IPS-15b (cell line): ENCODE measurements around the gene ITGB7.
A peak's percentile ranks its signal among the peaks of the same experiment; 100 is the strongest.
"Not testable (repeated sequence)": the region's sequence is repeated elsewhere in the genome, so short reads cannot be mapped to it uniquely, and the experiment has no call there.

Source experiments
- H3K27me3 ChIP-seq: one replicate; pipeline ENCODE4 v1.6.1; 2013; ENCODE audit warnings: low read length; ENCODE audit not compliant: control insufficient read depth, insufficient read depth
- H3K36me3 ChIP-seq: one replicate; pipeline ENCODE4 v1.6.1; 2013; ENCODE audit warnings: low read length; ENCODE audit not compliant: control insufficient read depth, insufficient read depth
- H3K4me1 ChIP-seq: one replicate; pipeline ENCODE4 v1.6.1; 2013; ENCODE audit warnings: mild to moderate bottlenecking, low read length; ENCODE audit not compliant: control insufficient read depth, insufficient read depth
- H3K4me3 ChIP-seq: one replicate; pipeline ENCODE4 v1.5.1; 2013; ENCODE audit warnings: low read depth, low read length
- H3K9ac ChIP-seq: one replicate; pipeline ENCODE4 v1.6.1; 2013; ENCODE audit warnings: low read depth, mild to moderate bottlenecking, low read length
- H3K9me3 ChIP-seq: one replicate; pipeline ENCODE4 v1.6.1; 2013; ENCODE audit warnings: mild to moderate bottlenecking, low read length; ENCODE audit not compliant: control insufficient read depth, insufficient read depth

Gene ITGB7

DNA sequence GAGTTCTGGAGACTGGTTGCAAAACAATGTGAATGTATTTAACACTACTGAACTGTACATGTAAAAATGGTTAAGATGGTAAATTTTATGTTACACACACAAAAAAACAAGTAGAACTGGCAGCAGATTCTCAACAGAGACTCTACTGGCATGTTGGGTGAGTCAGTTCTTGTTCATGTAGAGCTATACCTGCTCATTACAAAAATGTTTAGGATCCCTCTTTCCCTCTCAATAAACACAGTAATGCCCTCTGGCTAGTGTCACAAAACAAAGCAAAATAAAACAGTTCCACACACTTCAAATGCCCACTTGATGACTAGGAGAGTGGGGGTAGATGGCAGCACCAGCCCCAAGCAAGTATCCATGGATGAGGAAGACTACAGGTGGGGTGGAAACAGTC is 40.2 kb downstream of the ITGB7 start:
- Histone ChIP-seq H3K27me3 (peaks cover 48% of the 10 kb centered on the region), H3K4me3 (no peak overlapping the region), H3K9me3 (no peaks in the 10 kb centered on the region), H3K9ac (no peak overlapping the region), H3K36me3 (no peaks in the 10 kb centered on the region), H3K4me1 (peaks cover 5% of the 10 kb centered on the region)

GRCh38 chr12:53163008-53163407 is 44.0 kb downstream of the ITGB7 start:
- not testable (repeated sequence) for H3K4me1 ChIP-seq, H3K9me3 ChIP-seq

DNA sequence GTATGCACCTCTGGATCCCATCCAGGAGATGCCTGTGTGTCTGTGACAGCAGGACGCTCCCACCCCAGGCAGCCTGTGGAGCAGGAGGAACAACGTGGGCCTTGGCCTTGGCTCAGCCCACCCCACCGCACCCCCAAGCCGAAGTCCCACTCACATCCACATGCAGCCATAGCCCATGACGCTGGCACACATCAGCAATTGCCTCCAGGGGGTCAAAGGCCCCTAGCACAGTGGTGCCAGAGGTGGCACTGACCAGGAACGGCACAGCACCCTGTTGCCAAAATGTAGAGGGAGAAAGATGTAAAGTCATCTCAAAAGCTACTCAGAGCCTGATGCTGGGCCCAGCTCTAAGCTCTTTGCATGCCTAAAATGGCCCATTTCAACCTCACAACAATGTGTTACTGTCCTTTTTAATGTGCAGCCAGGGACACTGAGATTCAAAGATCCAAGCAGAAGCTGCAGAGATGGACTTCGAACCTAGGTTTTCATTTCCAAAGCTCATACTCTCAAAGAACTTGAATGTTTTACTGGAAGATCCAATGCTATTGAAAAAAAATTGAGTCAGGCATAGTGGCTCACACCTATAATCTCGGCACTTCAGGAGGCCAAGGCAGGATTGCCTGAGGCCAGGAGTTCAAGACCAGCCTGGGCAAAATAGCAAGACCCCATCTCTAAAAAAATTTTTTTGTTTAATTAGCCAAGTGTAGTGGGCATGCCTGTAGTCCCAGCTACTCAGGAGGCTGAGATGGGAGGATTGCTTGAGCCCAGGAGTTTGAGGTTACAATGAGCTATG is 45.7 kb downstream of the ITGB7 start:
- H3K9ac ChIP-seq: no peak overlapping the region

More at GRCh38 chr12:53163008-53163407, 44.0 kb downstream of the ITGB7 start:
- not testable (repeated sequence) for H3K36me3 ChIP-seq, H3K9ac ChIP-seq, H3K4me3 ChIP-seq
- H3K27me3 ChIP-seq: peaks cover 53% of the 10 kb centered on the region

GRCh38 chr12:53160673-53161072 is 46.4 kb downstream of the ITGB7 start:
- H3K9me3 ChIP-seq: no peaks in the 10 kb centered on the region
- H3K36me3 ChIP-seq: no peaks in the 10 kb centered on the region
- H3K27me3 ChIP-seq: peaks cover 41% of the 10 kb centered on the region
- H3K9ac ChIP-seq: no peak overlapping the region
- H3K4me1 ChIP-seq: no peaks in the 10 kb centered on the region
- no peak overlapping the region for H3K4me3 ChIP-seq

More for the DNA sequence above, 45.7 kb downstream of the ITGB7 start:
- H3K4me3 ChIP-seq: no peak overlapping the region
- H3K27me3 ChIP-seq: peaks cover 41% of the 10 kb centered on the region
- H3K4me1 ChIP-seq: no peaks in the 10 kb centered on the region
- no peaks in the 10 kb centered on the region for H3K9me3 ChIP-seq
- H3K36me3 ChIP-seq: no peaks in the 10 kb centered on the region

GRCh38 chr12:53160000-53160399 is 47.1 kb downstream of the ITGB7 start:
- H3K9ac ChIP-seq: no peak overlapping the region
- no peaks in the 10 kb centered on the region for H3K4me1 ChIP-seq
- H3K4me3 ChIP-seq: peak overlapping the region; percentile 24
- H3K9me3 ChIP-seq: no peaks in the 10 kb centered on the region
- peaks cover 41% of the 10 kb centered on the region for H3K27me3 ChIP-seq
- no peaks in the 10 kb centered on the region for H3K36me3 ChIP-seq

GRCh38 chr12:53159195-53159839 is 47.7 kb downstream of the ITGB7 start:
- peak overlapping the region; percentile 31 for H3K4me3 ChIP-seq
- no peaks in the 10 kb centered on the region for H3K4me1 ChIP-seq
- H3K27me3 ChIP-seq: peaks cover 41% of the 10 kb centered on the region
- no peaks in the 10 kb centered on the region for H3K9me3 ChIP-seq
- no peaks in the 10 kb centered on the region for H3K36me3 ChIP-seq
- no peak overlapping the region for H3K9ac ChIP-seq

GRCh38 chr12:53152390-53152789 is 54.7 kb downstream of the ITGB7 start:
- Histone ChIP-seq H3K27me3 (peaks cover 13% of the 10 kb centered on the region), H3K36me3 (no peaks in the 10 kb centered on the region), H3K9me3 (no peaks in the 10 kb centered on the region), H3K9ac (no peak overlapping the region), H3K4me1 (no peaks in the 10 kb centered on the region), H3K4me3 (no peak overlapping the region)

GRCh38 chr12:53151039-53151438 is 56.0 kb downstream of the ITGB7 start:
- Histone ChIP-seq H3K36me3 (no peaks in the 10 kb centered on the region), H3K9me3 (no peaks in the 10 kb centered on the region), H3K4me1 (no peaks in the 10 kb centered on the region), H3K4me3 (no peak overlapping the region), H3K9ac (no peak overlapping the region), H3K27me3 (peaks cover 13% of the 10 kb centered on the region)

DNA sequence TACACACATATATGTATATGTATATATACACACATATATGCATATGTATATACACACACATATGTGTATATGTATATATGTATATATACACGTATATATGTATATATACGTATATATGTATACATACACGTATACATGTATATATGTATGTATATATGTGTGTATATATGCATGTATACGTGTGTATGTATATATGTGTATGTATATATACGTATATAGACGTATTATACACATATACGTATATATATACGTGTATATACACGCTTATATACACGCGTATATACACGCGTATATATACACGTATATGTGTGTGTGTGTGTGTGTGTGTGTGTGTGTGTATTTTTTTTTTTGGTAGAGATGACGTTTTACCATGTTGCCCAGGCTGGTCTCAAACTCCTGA is 59.4 kb downstream of the ITGB7 start:
- H3K4me3 ChIP-seq: no peak overlapping the region
- H3K27me3 ChIP-seq: peaks cover 2% of the 10 kb centered on the region
- no peaks in the 10 kb centered on the region for H3K4me1 ChIP-seq
- no peaks in the 10 kb centered on the region for H3K36me3 ChIP-seq
- no peak overlapping the region for H3K9ac ChIP-seq
- H3K9me3 ChIP-seq: no peaks in the 10 kb centered on the region

DNA sequence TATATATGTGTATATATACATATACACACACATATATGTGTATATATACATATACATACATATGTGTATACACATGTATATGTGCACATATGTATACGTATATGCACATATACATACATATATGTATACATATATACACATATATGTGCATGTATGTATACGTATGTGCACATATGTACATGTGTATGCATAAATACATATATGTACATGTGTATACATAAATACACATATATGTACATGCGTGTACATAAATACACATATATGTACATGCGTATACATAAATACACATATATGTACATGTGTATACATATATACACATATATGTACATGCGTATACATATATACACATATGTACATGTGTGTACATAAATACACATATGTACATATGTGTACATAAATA is 59.9 kb downstream of the ITGB7 start:
- Histone ChIP-seq H3K36me3 (no peaks in the 10 kb centered on the region), H3K9ac (no peak overlapping the region), H3K4me1 (no peaks in the 10 kb centered on the region), H3K9me3 (no peaks in the 10 kb centered on the region), H3K4me3 (no peak overlapping the region), H3K27me3 (peaks cover 2% of the 10 kb centered on the region)

DNA sequence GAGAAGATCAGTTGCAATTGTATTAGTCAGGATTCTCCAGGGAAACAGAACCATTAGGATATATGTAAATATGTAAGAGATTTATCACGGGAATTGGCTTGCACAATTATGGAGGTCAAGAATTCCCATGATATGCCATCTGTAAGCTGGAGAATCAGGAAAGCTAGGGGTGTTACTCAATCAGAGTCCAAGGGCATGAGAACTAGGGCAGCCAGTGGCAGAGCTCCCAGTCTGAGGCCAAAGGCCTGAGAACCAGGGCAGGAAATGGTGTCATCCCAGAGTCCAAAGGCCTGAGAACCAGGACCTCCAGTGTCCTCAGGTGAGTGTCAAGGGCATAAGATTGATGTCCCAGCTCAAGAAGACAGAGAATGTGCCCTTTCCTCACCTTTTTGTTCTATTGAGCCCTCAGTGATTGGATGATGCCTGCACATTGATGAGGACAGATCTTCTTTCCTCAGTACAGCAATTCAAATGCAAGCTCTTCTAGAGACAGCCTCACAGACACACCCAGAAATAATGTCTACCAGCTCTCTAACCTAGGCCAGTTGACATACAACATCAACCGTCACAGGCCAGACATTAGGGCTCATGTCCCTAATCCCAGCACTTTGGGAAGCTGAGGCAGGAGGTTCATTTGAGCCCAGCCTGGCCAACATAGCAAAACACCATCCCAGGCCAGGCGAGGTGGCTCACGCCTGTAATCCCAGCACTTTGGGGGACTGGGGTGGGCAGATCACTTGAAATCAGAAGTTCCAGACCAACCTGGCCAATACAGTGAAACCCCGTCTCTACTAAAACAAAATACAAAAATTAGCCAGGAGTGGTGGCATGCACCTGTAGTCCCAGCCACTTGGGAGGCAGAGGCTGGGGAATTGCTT is 61.4 kb downstream of the ITGB7 start:
- no peaks in the 10 kb centered on the region for H3K27me3 ChIP-seq
- no peak overlapping the region for H3K9ac ChIP-seq
- no peaks in the 10 kb centered on the region for H3K9me3 ChIP-seq
- H3K4me3 ChIP-seq: no peak overlapping the region
- no peaks in the 10 kb centered on the region for H3K4me1 ChIP-seq
- H3K36me3 ChIP-seq: no peaks in the 10 kb centered on the region
